Omental fat pad (tissue), 4 donors: ENCODE data around the gene FBRS. TPM values are rescaled to one million over a fixed set of nuclear protein-coding genes. Genes with fewer than 3 reads are reported as not detected.

ENCODE experiments used
- ATAC-seq: fragments of 150-250 bp; one replicate; pipeline ENCODE4 v1.9.1; 2016; ENCODE audit warnings: mild to moderate bottlenecking, moderate library complexity; ENCODE audit not compliant: low FRiP score
- DNase-seq: peaks from one replicate; pipeline ENCODE4 v3.0.0-alpha.2; 2019; ENCODE audit warnings: low spot score
- total RNA-seq, 4 donors: library from RNA; depleted of rRNA; stranded (reverse); fragments of >200 nt; gene quantifications; one replicate each; pipeline ENCODE4 v1.1.0, GENCODE V29; 2016
- TF ChIP-seq, protein P1 (sequence below), 3 donors: fragments of 450-650 bp; IDR thresholded peaks; one replicate each; pipeline ENCODE4 v1.5.1; 2016 to 2017; ENCODE audit warnings: antibody characterized with exemption in 3 of 3, mild to moderate bottlenecking in 3 of 3, moderate library complexity in 2 of 3

FBRS gene
- total RNA-seq, 4 donors from 2014 or later: 15.4 to 49.7 (median 23.4) TPM

DNA sequence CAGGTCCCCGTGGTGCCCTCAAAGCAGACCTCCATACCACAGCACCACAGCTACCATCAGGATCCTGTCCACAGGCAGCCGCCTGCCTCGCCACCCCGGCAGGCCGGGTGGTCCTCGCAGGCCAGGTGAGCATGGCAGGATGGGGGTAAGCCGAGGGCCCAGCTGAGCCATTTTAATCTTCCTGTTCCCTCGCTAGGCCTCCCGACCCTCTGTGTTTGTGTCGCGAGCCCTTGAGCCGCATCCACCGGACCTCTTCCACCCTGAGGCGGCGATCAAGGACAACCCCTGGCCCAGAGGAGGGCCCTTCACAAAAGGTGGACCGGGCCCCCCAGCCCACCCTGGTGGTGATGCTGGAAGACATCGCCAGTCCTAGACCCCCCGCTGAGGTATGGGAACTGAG, 5.5 kb upstream of the FBRS start:
- DNase-seq: no peak
- TF ChIP-seq, protein P1, sequence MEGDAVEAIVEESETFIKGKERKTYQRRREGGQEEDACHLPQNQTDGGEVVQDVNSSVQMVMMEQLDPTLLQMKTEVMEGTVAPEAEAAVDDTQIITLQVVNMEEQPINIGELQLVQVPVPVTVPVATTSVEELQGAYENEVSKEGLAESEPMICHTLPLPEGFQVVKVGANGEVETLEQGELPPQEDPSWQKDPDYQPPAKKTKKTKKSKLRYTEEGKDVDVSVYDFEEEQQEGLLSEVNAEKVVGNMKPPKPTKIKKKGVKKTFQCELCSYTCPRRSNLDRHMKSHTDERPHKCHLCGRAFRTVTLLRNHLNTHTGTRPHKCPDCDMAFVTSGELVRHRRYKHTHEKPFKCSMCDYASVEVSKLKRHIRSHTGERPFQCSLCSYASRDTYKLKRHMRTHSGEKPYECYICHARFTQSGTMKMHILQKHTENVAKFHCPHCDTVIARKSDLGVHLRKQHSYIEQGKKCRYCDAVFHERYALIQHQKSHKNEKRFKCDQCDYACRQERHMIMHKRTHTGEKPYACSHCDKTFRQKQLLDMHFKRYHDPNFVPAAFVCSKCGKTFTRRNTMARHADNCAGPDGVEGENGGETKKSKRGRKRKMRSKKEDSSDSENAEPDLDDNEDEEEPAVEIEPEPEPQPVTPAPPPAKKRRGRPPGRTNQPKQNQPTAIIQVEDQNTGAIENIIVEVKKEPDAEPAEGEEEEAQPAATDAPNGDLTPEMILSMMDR (IDR thresholded peaks at IDR 0.05): no peak
- ATAC-seq: no peak

DNA sequence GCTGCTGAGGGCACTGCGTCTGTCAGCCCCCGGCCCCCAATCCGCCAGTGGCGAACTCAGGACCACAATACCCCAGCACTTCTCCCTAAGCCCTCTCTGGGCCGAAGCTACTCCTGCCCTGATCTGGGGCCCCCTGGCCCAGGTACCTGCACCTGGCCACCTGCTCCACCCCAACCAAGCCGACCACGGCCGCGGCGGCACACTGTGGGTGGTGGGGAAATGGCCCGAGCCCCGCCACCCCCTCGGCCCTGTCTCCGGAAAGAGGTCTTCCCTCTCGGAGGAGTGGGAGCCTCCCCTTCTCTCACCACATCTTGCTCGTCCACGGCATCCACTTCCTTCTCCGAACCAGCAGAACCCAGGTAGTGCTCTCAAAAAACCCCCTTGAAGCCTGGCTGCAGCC, 3.4 kb upstream of the FBRS start:
- TF ChIP-seq, protein P1 (IDR thresholded peaks at IDR 0.05): no peak
- DNase-seq (no peak), ATAC-seq (no peak)

DNA sequence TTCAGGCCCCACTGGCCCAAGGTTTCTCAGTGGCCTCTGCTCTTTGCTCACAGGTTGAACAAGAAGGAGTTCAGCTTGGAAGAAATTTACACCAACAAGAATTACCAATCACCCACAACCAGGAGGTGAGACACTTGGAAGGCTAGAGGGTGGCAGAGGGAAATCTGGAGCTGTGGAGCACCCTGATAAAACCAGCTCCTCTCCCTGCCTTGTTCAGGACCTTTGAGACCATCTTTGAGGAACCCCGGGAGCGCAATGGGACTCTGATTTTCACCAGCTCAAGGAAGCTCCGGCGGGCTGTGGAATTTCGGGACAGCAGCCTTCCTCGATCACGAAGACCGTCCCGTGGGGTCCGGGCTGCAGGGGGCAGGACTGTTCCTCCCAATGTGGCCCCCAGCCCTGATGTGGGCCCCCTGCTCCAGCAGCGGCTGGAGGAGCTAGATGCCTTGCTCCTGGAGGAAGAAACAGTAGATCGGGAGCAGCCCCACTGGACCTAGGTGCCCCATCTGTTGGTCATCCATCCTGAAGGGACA, 2.4 kb upstream of the FBRS start:
- TF ChIP-seq, protein P1 (IDR thresholded peaks at IDR 0.05): no peak
- ATAC-seq (no peak), DNase-seq (no peak)

DNA sequence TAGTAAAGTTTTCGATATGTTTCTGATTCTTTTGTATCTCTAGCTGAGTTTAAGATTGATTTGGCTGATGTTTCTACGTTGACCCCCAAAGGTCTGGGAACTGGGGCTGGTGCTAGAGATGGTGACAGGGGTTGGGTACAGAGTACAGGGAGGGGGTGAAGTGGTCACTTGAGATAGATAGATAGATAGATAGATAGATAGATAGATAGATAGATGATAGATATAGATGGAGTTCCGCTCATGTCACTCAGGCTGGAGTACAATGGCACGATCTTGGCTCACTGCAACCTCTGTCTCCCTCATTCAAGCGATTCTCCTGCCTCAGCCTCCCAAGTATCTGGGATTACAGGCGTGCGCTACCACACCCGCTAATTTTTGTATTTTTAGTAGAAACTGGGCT, 1.8 kb upstream of the FBRS start:
- ATAC-seq (no peak), DNase-seq (no peak)
- TF ChIP-seq, protein P1 (IDR thresholded peaks at IDR 0.05): no peak

DNA sequence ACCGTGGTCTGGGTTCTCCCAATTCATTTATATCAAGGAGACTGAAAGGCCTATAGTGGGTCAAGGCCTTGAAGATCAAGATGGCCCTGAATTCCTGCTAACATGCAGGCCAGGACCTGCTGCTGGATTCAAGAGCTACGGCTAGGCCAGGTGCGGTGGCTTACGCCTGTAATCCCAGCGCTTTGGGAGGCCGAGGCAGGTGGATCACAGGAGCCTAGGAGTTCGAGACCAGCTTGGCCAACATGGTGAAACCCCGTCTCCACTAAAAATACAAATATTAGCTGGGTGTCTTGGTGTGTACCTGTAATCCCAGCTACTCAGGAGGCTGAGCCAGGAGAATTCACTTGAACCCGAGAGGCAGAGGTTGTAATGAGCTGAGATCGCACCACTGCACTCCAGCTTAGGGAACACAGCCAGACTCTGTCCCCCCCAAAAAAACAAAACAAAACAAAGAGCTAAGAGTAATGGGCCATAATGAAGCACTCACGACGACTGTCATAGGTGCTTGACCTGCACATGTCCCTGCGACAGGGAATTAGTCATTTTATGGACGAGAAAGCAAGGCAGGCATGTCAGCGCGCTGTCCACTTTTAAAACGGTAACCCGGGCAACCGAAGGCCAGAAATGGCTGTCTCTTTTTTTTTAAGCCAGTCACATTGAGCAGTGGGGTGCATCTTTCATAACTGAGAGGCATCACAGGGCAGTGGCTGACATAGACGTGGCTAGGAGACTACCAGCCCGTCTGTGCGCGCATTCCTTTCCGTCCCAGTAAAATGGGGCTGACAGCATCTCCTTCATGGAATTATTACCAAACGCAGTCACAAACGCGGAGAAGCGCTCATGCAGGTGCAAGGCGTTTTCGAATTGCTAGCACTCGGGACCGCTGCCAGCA, 1.0 kb upstream of the FBRS start:
- no peak for DNase-seq
- no peak for ATAC-seq
- TF ChIP-seq, protein P1 (IDR thresholded peaks at IDR 0.05): no peak

DNA sequence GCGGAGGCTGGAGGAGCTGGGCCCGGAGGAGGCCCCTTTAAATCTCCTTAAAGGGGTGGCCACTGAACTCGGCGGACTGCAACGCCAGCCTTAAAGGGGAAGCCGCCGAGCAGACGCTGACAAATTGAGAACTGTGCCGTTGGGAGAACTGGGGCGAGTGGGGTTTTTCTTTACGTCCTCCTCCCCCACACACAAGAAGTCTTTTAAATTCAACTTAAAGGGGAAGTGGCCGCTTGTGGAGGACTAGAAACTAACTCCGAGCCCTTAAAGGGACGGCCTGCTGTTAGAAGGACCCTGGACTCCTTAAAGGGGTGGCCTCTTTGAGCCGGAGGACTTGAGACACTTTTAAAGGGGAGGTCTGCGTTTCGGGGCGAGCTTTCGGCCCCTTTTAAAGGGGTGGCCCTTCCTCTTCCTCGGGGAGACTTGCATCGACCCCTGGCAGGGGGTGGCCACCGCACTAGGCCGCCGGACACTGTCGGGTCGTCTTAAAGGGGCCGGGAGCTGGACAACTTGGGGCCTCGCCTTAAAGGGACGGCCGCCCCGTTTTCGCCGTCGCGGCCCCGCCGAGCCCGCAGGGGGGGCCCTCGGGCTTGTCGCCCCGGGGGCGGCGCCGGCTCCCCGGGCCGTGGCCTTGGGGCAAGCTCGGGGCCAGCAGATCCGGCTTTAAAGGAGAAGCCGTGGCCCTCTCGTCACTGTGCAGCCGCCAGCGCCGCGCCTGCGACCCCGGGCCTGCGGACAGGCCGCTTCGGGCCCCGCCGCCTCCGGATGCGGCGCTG, 688 bp downstream of the FBRS start:
- DNase-seq (peak; percentile 82), ATAC-seq (peak; percentile 87)
- TF ChIP-seq, protein P1 (IDR thresholded peaks at IDR 0.05): no peak
